Kidney glomerular epithelial cell (primary cell): ENCODE data around the gene UNC13D.

Experiments used
- DNase-seq: peaks from one replicate; lab custom pipeline; 2025; lab: John Stamatoyannopoulos, UW

Gene UNC13D

GRCh38 chr17:75834279-75834920 is 9.8 kb downstream of the UNC13D start:
- DNase-seq: no peak

- DNase-seq: no peak
Measured at GRCh38 chr17:75832652-75833400, 11.4 kb downstream of the UNC13D start.

- no peak for DNase-seq
Measured at GRCh38 chr17:75832164-75832651, 12.0 kb downstream of the UNC13D start.

- no peak for DNase-seq
Measured at GRCh38 chr17:75831032-75831571, 13.1 kb downstream of the UNC13D start.

GRCh38 chr17:75830164-75831031 is 13.8 kb downstream of the UNC13D start:
- no peak for DNase-seq

- DNase-seq: no peak
Measured at GRCh38 chr17:75829747-75830146, 14.5 kb downstream of the UNC13D start.

GRCh38 chr17:75828741-75829140 is 15.5 kb downstream of the UNC13D start:
- DNase-seq: no peak

- no peak for DNase-seq
Measured at GRCh38 chr17:75828076-75828400, 16.2 kb downstream of the UNC13D start.

- no peak for DNase-seq
Measured at GRCh38 chr17:75827308-75828075, 16.7 kb downstream of the UNC13D start.

GRCh38 chr17:75826561-75827307 is 17.5 kb downstream of the UNC13D start:
- no peak for DNase-seq

- no peak for DNase-seq
Measured at GRCh38 chr17:75825748-75826370, 18.3 kb downstream of the UNC13D start.

- no peak for DNase-seq
Measured at GRCh38 chr17:75825149-75825552, 19.1 kb downstream of the UNC13D start.

- no peak for DNase-seq
Measured at GRCh38 chr17:75824666-75825065, 19.5 kb downstream of the UNC13D start.

- no peak for DNase-seq
Measured at GRCh38 chr17:75824050-75824552, 20.1 kb downstream of the UNC13D start.

GRCh38 chr17:75823257-75824041 is 20.8 kb downstream of the UNC13D start:
- DNase-seq: no peak

GRCh38 chr17:75822800-75823166 is 21.4 kb downstream of the UNC13D start:
- DNase-seq: no peak

- no peak for DNase-seq
Measured at GRCh38 chr17:75822119-75822799, 21.9 kb downstream of the UNC13D start.

GRCh38 chr17:75821552-75821951 is 22.7 kb downstream of the UNC13D start:
- no peak for DNase-seq
